HEK293 (cell line): ENCODE measurements around the gene SFSWAP.

Experiments used
- CTCF ChIA-PET: fragments of 350-600 bp; formaldehyde crosslinking; extraction: SDS; loops from one replicate; lab custom pipeline; 2021; ENCODE audit warnings: antibody characterized with exemption; lab: Yijun Ruan, JAX
- POLR2A ChIA-PET: fragments of 300-600 bp; formaldehyde crosslinking; extraction: SDS; loops from one replicate; lab custom pipeline; 2020; ENCODE audit warnings: antibody characterized with exemption, inconsistent platforms; lab: Yijun Ruan, JAX
- H3K27ac ChIP-seq: fragments of 200-500 bp; sonication (Bioruptor generic); 2 replicates; pipeline ENCODE4 v1.5.1; 2014; ENCODE audit warnings: low read depth, low read length, control low read depth, inconsistent platforms; ENCODE audit errors: extremely low read depth
- H3K36me3 ChIP-seq, 2 experiments: fragments of 200-500 bp in 1 of 2; sonication (Bioruptor generic) in 1 of 2; 1 replicate in 1 of 2; 2 replicates in 1 of 2; pipeline ENCODE4 v1.5.1; 2014 to 2017; ENCODE audit warnings: inconsistent platforms in 2 of 2, low read length in 2 of 2; ENCODE audit not compliant: control insufficient read depth in 2 of 2, insufficient read depth in 1 of 2
- H3K4me1 ChIP-seq: fragments of 200-500 bp; sonication (Bioruptor generic); 2 replicates; pipeline ENCODE4 v1.5.1; 2014; ENCODE audit warnings: mild to moderate bottlenecking, low read length, inconsistent platforms; ENCODE audit not compliant: control insufficient read depth, insufficient read depth
- H3K4me3 ChIP-seq: 2 replicates; pipeline ENCODE4 v1.5.1; 2011; ENCODE audit warnings: low read depth, mild to moderate bottlenecking, control low read depth, low read length, moderate library complexity
- H3K9me3 ChIP-seq: fragments of 200-500 bp; sonication (Bioruptor generic); 2 replicates; pipeline ENCODE4 v1.5.1; 2014; ENCODE audit warnings: low read depth, low read length, inconsistent platforms; ENCODE audit not compliant: control insufficient read depth, insufficient read depth
- KLF17 ChIP-seq: fragments of 450-650 bp; formaldehyde crosslinking; IDR thresholded peaks from 2 replicates; pipeline ENCODE4 v1.5.1; 2016; ENCODE audit warnings: missing biosample characterization, missing genetic modification characterization
- PRDM4 ChIP-seq: fragments of 450-650 bp; formaldehyde crosslinking; IDR thresholded peaks from 2 replicates; pipeline ENCODE4 v1.5.1; 2017; ENCODE audit warnings: missing biosample characterization, missing genetic modification characterization
- PRDM6 ChIP-seq: fragments of 450-650 bp; formaldehyde crosslinking; IDR thresholded peaks from 2 replicates; pipeline ENCODE4 v1.5.1; 2017; ENCODE audit warnings: missing biosample characterization, missing genetic modification characterization
- ZNF121 ChIP-seq: fragments of 450-650 bp; formaldehyde crosslinking; IDR thresholded peaks from 2 replicates; pipeline ENCODE4 v1.5.1; 2016; ENCODE audit warnings: missing biosample characterization, missing genetic modification characterization
- ZNF132 ChIP-seq: fragments of 450-650 bp; formaldehyde crosslinking; IDR thresholded peaks from 2 replicates; pipeline ENCODE4 v1.5.1; 2017; ENCODE audit warnings: missing biosample characterization, missing genetic modification characterization, borderline replicate concordance
- ZNF155 ChIP-seq: fragments of 450-650 bp; formaldehyde crosslinking; IDR thresholded peaks from 2 replicates; pipeline ENCODE4 v1.5.1; 2016; ENCODE audit warnings: missing biosample characterization, missing genetic modification characterization
- ZNF174 ChIP-seq: fragments of 450-650 bp; formaldehyde crosslinking; IDR thresholded peaks from 2 replicates; pipeline ENCODE4 v1.5.0; 2017; ENCODE audit warnings: missing biosample characterization, mild to moderate bottlenecking, missing genetic modification characterization
- ZNF175 ChIP-seq: fragments of 450-650 bp; formaldehyde crosslinking; IDR thresholded peaks from 2 replicates; pipeline ENCODE4 v1.5.1; 2016; ENCODE audit warnings: missing biosample characterization, missing genetic modification characterization
- ZNF2 ChIP-seq: fragments of 450-650 bp; formaldehyde crosslinking; IDR thresholded peaks from 2 replicates; pipeline ENCODE4 v1.5.1; 2016; ENCODE audit warnings: missing biosample characterization, missing genetic modification characterization
- ZNF211 ChIP-seq: fragments of 450-650 bp; formaldehyde crosslinking; IDR thresholded peaks from 2 replicates; pipeline ENCODE4 v1.5.1; 2016; ENCODE audit warnings: low read depth, missing biosample characterization, missing genetic modification characterization
- ZNF24 ChIP-seq: fragments of 450-650 bp; formaldehyde crosslinking; IDR thresholded peaks from 2 replicates; pipeline ENCODE4 v1.5.1; 2016; ENCODE audit warnings: missing biosample characterization, missing genetic modification characterization
- ZNF501 ChIP-seq: fragments of 450-650 bp; formaldehyde crosslinking; IDR thresholded peaks from 2 replicates; pipeline ENCODE4 v1.5.1; 2016; ENCODE audit warnings: missing biosample characterization, missing genetic modification characterization
- ZNF510 ChIP-seq: fragments of 450-650 bp; formaldehyde crosslinking; IDR thresholded peaks from 2 replicates; pipeline ENCODE4 v1.5.1; 2018; ENCODE audit warnings: mild to moderate bottlenecking, missing genetic modification characterization, missing biosample characterization; ENCODE audit not compliant: insufficient replicate concordance
- ZNF513 ChIP-seq: fragments of 450-650 bp; IDR thresholded peaks from 2 replicates; pipeline ENCODE4 v1.5.1; 2018; ENCODE audit warnings: missing biosample characterization, missing genetic modification characterization
- ZNF585B ChIP-seq: fragments of 450-650 bp; formaldehyde crosslinking; IDR thresholded peaks from 2 replicates; pipeline ENCODE4 v1.5.1; 2016; ENCODE audit warnings: missing biosample characterization, missing genetic modification characterization
- ZNF610 ChIP-seq: fragments of 450-650 bp; formaldehyde crosslinking; IDR thresholded peaks from 2 replicates; pipeline ENCODE4 v1.5.1; 2016; ENCODE audit warnings: missing biosample characterization, missing genetic modification characterization, borderline replicate concordance
- ZNF76 ChIP-seq: fragments of 450-650 bp; formaldehyde crosslinking; IDR thresholded peaks from 2 replicates; pipeline ENCODE4; 2016; ENCODE audit warnings: low read depth, missing biosample characterization, missing genetic modification characterization, borderline replicate concordance
- ZSCAN23 ChIP-seq: fragments of 450-650 bp; formaldehyde crosslinking; IDR thresholded peaks from 2 replicates; pipeline ENCODE4 v1.5.1; 2016; ENCODE audit warnings: missing biosample characterization, missing genetic modification characterization

Gene SFSWAP

GRCh38 chr12:131758016-131758739, 47.3 kb downstream of the SFSWAP start (continued):
- no peak for TF ChIP-seq KLF17 (tag by site-specific recombination)
- TF ChIP-seq ZNF513 (tag by site-specific recombination): no peak
- no peak for TF ChIP-seq ZNF501 (tag by site-specific recombination)
- no peak for TF ChIP-seq ZNF174
- TF ChIP-seq ZNF2 (tag by site-specific recombination): no peak
- no peak for TF ChIP-seq ZNF175
- no peak for TF ChIP-seq ZNF585B (tag by site-specific recombination)
- no peak for TF ChIP-seq ZNF211 (tag by site-specific recombination)
- TF ChIP-seq, all 188 proteins: peak for 0

GRCh38 chr12:131759176-131759575, 48.3 kb downstream of the SFSWAP start:
- POLR2A ChIA-PET: no interaction called here
- Histone ChIP-seq H3K27ac (no peak overlapping the region), H3K4me3 (no peak overlapping the region), H3K9me3 (no peaks in the 10 kb centered on the region), H3K4me1 (no peaks in the 10 kb centered on the region), H3K36me3 (peaks cover 29 to 76% of the 10 kb centered on the region in 2 experiments)
- CTCF ChIA-PET: no interaction called here
- TF ChIP-seq ZNF76 (tag by site-specific recombination): no peak
- peak; percentile 55; the same call in 1 of the 2 replicates for TF ChIP-seq PRDM6
- TF ChIP-seq ZNF510 (tag by site-specific recombination): no peak

GRCh38 chr12:131761638-131762037, 50.7 kb downstream of the SFSWAP start:
- Histone ChIP-seq H3K4me1 (no peaks in the 10 kb centered on the region), H3K27ac (no peak overlapping the region), H3K36me3 (peaks cover 34 to 78% of the 10 kb centered on the region in 2 experiments), H3K9me3 (no peaks in the 10 kb centered on the region), H3K4me3 (no peak overlapping the region)
- ChIA-PET POLR2A (no interaction called here), CTCF (no interaction called here)
- no peak for TF ChIP-seq ZSCAN23
- TF ChIP-seq ZNF610 (tag by site-specific recombination): no peak
- no peak for TF ChIP-seq PRDM4 (tag by site-specific recombination)
- no peak for TF ChIP-seq ZNF121 (tag by site-specific recombination)
- no peak for TF ChIP-seq ZNF155 (tag by site-specific recombination)
- no peak for TF ChIP-seq ZNF24 (tag by site-specific recombination)
- no peak for TF ChIP-seq ZNF175
- no peak for TF ChIP-seq ZNF174
- TF ChIP-seq ZNF132 (tag by site-specific recombination): no peak
